GM18861 (cell line): ENCODE results near the gene ACO2.

Experiments
- ATAC-seq: cut with Tn5 transposase; IDR thresholded peaks from one replicate; pipeline ENCODE4 v1.9.1; 2021; ENCODE audit not compliant: unreplicated experiment

The ACO2 gene

GRCh38 chr22:41522813-41523212 is 53.9 kb downstream of the ACO2 start:
- ATAC-seq, result no peak

GRCh38 chr22:41523464-41524221 is 54.7 kb downstream of the ACO2 start:
- no peak for ATAC-seq

GRCh38 chr22:41524251-41524661 is 55.3 kb downstream of the ACO2 start:
- no peak for ATAC-seq

- no peak for ATAC-seq
These were observed 56.0 kb downstream of the ACO2 start for GRCh38 chr22:41524809-41525449.

GRCh38 chr22:41525450-41526225 is 56.7 kb downstream of the ACO2 start:
- ATAC-seq, result no peak

GRCh38 chr22:41526226-41526829 is 57.4 kb downstream of the ACO2 start:
- ATAC-seq, result no peak

- no peak for ATAC-seq
These were observed 58.2 kb downstream of the ACO2 start for GRCh38 chr22:41526830-41527799.

GRCh38 chr22:41528132-41528766 is 59.3 kb downstream of the ACO2 start:
- ATAC-seq, result no peak

- ATAC-seq, result no peak
These were observed 60.1 kb downstream of the ACO2 start for GRCh38 chr22:41528938-41529561.

GRCh38 chr22:41530890-41531714 is 62.2 kb downstream of the ACO2 start:
- ATAC-seq, result no peak

- no peak for ATAC-seq
These were observed 63.0 kb downstream of the ACO2 start for GRCh38 chr22:41531715-41532477.

GRCh38 chr22:41532908-41533825 is 64.2 kb downstream of the ACO2 start:
- no peak for ATAC-seq

- no peak for ATAC-seq
These were observed 65.3 kb downstream of the ACO2 start for GRCh38 chr22:41534219-41534618.

GRCh38 chr22:41535244-41535643 is 66.3 kb downstream of the ACO2 start:
- no peak for ATAC-seq

- no peak for ATAC-seq
These were observed 68.3 kb downstream of the ACO2 start for GRCh38 chr22:41537203-41537602.

GRCh38 chr22:41538583-41538982 is 69.7 kb downstream of the ACO2 start:
- no peak for ATAC-seq
